ENCODE data around the gene EMP2. TPM values are rescaled to one million over a fixed set of nuclear protein-coding genes. Genes with fewer than 3 reads are reported as not detected.

Gene EMP2
- polyA plus RNA-seq, 3 donors = not detected

DNA sequence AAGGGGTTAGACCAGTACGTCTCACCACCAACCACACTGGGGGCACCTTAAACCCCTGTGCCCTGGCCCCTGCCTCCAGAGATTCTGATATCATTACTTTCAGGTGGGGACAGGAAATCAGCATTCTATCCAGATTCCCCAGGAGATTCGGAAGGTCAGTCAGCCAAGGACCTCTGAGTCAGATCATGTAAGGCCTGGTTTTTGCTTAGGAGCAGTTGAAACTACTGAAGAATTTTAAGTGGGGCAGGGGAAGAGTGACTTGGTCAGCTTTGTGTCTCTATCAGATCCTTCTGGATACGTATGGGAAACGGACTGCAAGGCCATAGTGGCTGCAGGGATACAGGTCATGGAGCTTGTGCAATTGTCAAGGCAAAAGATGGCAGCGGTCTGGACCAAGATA, 9.0 kb downstream of the EMP2 start:
- no peak for DNase-seq
- H3K27me3 Mint-ChIP-seq (ENCODE audit: low read depth in 3 of 3) = peaks cover 9 to 12% (median 11%) of the 10 kb centered on the region in 3 donors
- intact Hi-C loops (cut with micrococcal nuclease) = no loop called here

DNA sequence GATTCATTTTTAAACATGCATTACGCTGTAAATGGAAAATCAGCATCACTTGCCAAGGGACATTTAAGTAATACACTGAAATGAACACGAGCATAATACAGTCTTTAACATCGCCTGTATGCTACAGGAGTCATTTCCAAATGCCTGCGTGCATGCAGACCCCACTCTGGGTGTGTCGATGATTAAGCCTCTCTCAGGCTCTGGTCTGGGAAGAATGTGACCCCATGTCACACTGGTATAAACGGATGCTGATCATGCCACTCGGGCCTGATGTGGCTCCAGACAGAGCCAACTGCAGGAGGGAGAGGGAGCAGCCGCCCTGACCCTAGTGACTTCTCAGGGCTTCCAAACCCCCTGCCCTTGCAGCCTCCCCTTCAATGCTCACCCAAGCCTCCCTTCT, 10.8 kb downstream of the EMP2 start:
- H3K27me3 Mint-ChIP-seq (ENCODE audit: low read depth in 3 of 3) = peaks cover 6 to 9% (median 9%) of the 10 kb centered on the region in 3 donors
- Histone ChIP-seq H4K20me1 (ENCODE audit: insufficient read depth, low read length) (no peaks in the 10 kb centered on the region), H3K4me3 (replicated peaks in 1 of 3; ENCODE audit: low read depth in 2 of 3, low read length in 3 of 3) (no peak overlapping the region), H2AFZ (ENCODE audit: insufficient read depth, low read depth, low read length, poor library complexity, severe bottlenecking) (no peak overlapping the region), H3K79me2 (ENCODE audit: insufficient read depth, low read length) (no peaks in the 10 kb centered on the region), H3K4me1 (ENCODE audit: control insufficient read depth in 1 of 2, insufficient read depth in 2 of 2, low read length in 2 of 2) (peaks cover under 1 to 6% of the 10 kb centered on the region in 2 donors), H3K9ac (ENCODE audit: insufficient read depth, low read length, poor library complexity, severe bottlenecking) (no peak overlapping the region), H3K36me3 (replicated peaks in 1 of 2; ENCODE audit: control insufficient read depth in 1 of 2, insufficient read depth in 2 of 2, low read length in 2 of 2) (no peaks in the 10 kb centered on the region), H3K4me2 (replicated peaks; ENCODE audit: extremely low read depth, low read length, poor library complexity, severe bottlenecking) (no peak overlapping the region), H3K27ac (ENCODE audit: low read depth in 1 of 2, low read length in 2 of 2) (no peak overlapping the region), H3K27me3 (ENCODE audit: control insufficient read depth in 2 of 2, insufficient read depth in 2 of 2, low read length in 2 of 2) (no peaks in the 10 kb centered on the region), H3K9me3 (replicated peaks in 1 of 2; ENCODE audit: control insufficient read depth in 1 of 2, insufficient read depth in 1 of 2, low read length in 2 of 2) (no peaks in the 10 kb centered on the region)
- no peaks in the 10 kb centered on the region for H3K36me3 Mint-ChIP-seq
- no peak for TF ChIP-seq CTCF (IDR thresholded peaks at IDR 0.05)
- H3K4me1 Mint-ChIP-seq = peaks cover under 1% of the 10 kb centered on the region
- H3K27ac Mint-ChIP-seq = no peak overlapping the region
- no peak for DNase-seq
- H3K9me3 Mint-ChIP-seq = no peaks in the 10 kb centered on the region
- 95% methylated on average over 7 of the region's 8 CpGs for WGBS (ENCODE audit: insufficient coverage)
- intact Hi-C loops (cut with micrococcal nuclease) = no loop called here
- no peak overlapping the region for H3K4me3 Mint-ChIP-seq

More for the DNA sequence above, 9.0 kb downstream of the EMP2 start:
- Histone ChIP-seq H3K4me2 (replicated peaks; ENCODE audit: extremely low read depth, low read length, poor library complexity, severe bottlenecking) (no peak overlapping the region), H4K20me1 (ENCODE audit: insufficient read depth, low read length) (no peaks in the 10 kb centered on the region), H3K9ac (ENCODE audit: insufficient read depth, low read length, poor library complexity, severe bottlenecking) (no peak overlapping the region), H3K27ac (ENCODE audit: low read depth in 1 of 2, low read length in 2 of 2) (no peak overlapping the region), H3K27me3 (ENCODE audit: control insufficient read depth in 2 of 2, insufficient read depth in 2 of 2, low read length in 2 of 2) (no peaks in the 10 kb centered on the region), H2AFZ (ENCODE audit: insufficient read depth, low read depth, low read length, poor library complexity, severe bottlenecking) (no peak overlapping the region), H3K4me3 (replicated peaks in 1 of 3; ENCODE audit: low read depth in 2 of 3, low read length in 3 of 3) (no peak overlapping the region), H3K79me2 (ENCODE audit: insufficient read depth, low read length) (no peaks in the 10 kb centered on the region), H3K9me3 (replicated peaks in 1 of 2; ENCODE audit: control insufficient read depth in 1 of 2, insufficient read depth in 1 of 2, low read length in 2 of 2) (no peaks in the 10 kb centered on the region), H3K4me1 (ENCODE audit: control insufficient read depth in 1 of 2, insufficient read depth in 2 of 2, low read length in 2 of 2) (no peaks in the 10 kb centered on the region), H3K36me3 (replicated peaks in 1 of 2; ENCODE audit: control insufficient read depth in 1 of 2, insufficient read depth in 2 of 2, low read length in 2 of 2) (no peaks in the 10 kb centered on the region)
- Mint-ChIP-seq H3K4me3 (no peak overlapping the region), H3K36me3 (no peaks in the 10 kb centered on the region), H3K27ac (no peak overlapping the region), H3K9me3 (peaks cover 0 to 1% (median 0%) of the 10 kb centered on the region in 7 donors), H3K4me1 (peaks cover 6% of the 10 kb centered on the region)
- WGBS (ENCODE audit: insufficient coverage) = 58% methylated on average over 4 of the region's 5 CpGs
- TF ChIP-seq CTCF (IDR thresholded peaks at IDR 0.05) = no peak
